ENCODE measurements around the gene ERCC2.

DNA sequence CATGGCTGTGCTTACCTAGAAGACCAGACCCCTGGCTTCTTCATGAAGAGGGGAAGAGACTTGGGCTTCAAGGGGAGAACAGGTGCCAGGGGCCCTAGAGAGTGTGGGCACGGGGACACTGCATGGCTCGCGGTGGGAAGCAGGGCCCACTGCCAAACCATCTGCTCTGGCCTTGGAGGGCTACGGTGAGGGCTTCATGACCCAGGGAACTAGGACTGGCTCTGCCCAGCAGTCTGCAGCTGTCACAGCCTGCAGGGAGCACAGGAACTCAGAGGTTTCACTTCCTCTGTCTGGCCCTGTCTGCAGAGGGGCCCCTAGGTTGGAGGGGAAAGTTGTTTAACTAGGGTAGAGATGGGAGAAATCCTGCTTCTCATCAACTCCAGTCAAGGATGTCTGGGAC, 49.0 kb upstream of the ERCC2 start:
- TF ChIP-seq CREB1 (IDR thresholded peaks at IDR 0.05; ENCODE audit: low read depth) (no peak), CEBPB (IDR thresholded peaks at IDR 0.05) (no peak), TEAD4 (IDR thresholded peaks at IDR 0.05) (no peak), RAD21 (IDR thresholded peaks at IDR 0.05; ENCODE audit: low read depth) (no peak), NFIC (IDR thresholded peaks at IDR 0.05) (no peak), YY1 (IDR thresholded peaks at IDR 0.05; ENCODE audit: low read depth) (no peak), ZBTB7A (IDR thresholded peaks at IDR 0.05; ENCODE audit: low read depth) (no peak), TAF1 (IDR thresholded peaks at IDR 0.05; ENCODE audit: low read depth) (no peak), EGR1 (IDR thresholded peaks at IDR 0.05) (no peak), TCF12 (IDR thresholded peaks at IDR 0.05; ENCODE audit: low read depth) (no peak), EP300 (IDR thresholded peaks at IDR 0.05; ENCODE audit: borderline replicate concordance) (no peak)
- TF ChIP-seq, protein P1, sequence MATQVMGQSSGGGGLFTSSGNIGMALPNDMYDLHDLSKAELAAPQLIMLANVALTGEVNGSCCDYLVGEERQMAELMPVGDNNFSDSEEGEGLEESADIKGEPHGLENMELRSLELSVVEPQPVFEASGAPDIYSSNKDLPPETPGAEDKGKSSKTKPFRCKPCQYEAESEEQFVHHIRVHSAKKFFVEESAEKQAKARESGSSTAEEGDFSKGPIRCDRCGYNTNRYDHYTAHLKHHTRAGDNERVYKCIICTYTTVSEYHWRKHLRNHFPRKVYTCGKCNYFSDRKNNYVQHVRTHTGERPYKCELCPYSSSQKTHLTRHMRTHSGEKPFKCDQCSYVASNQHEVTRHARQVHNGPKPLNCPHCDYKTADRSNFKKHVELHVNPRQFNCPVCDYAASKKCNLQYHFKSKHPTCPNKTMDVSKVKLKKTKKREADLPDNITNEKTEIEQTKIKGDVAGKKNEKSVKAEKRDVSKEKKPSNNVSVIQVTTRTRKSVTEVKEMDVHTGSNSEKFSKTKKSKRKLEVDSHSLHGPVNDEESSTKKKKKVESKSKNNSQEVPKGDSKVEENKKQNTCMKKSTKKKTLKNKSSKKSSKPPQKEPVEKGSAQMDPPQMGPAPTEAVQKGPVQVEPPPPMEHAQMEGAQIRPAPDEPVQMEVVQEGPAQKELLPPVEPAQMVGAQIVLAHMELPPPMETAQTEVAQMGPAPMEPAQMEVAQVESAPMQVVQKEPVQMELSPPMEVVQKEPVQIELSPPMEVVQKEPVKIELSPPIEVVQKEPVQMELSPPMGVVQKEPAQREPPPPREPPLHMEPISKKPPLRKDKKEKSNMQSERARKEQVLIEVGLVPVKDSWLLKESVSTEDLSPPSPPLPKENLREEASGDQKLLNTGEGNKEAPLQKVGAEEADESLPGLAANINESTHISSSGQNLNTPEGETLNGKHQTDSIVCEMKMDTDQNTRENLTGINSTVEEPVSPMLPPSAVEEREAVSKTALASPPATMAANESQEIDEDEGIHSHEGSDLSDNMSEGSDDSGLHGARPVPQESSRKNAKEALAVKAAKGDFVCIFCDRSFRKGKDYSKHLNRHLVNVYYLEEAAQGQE (IDR thresholded peaks at IDR 0.05; ENCODE audit: low read depth) = no peak
- TF ChIP-seq, protein P2, sequence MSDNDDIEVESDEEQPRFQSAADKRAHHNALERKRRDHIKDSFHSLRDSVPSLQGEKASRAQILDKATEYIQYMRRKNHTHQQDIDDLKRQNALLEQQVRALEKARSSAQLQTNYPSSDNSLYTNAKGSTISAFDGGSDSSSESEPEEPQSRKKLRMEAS (IDR thresholded peaks at IDR 0.05) = no peak
- TF ChIP-seq, protein P3, sequence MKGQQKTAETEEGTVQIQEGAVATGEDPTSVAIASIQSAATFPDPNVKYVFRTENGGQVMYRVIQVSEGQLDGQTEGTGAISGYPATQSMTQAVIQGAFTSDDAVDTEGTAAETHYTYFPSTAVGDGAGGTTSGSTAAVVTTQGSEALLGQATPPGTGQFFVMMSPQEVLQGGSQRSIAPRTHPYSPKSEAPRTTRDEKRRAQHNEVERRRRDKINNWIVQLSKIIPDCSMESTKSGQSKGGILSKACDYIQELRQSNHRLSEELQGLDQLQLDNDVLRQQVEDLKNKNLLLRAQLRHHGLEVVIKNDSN (IDR thresholded peaks at IDR 0.05) = no peak
